Right hindlimb (tissue), 1 donor: ENCODE measurements around the gene CARD11.
A peak's percentile ranks its signal among the peaks of the same experiment; 100 is the strongest.

Experiments
- DNase-seq: peaks from one replicate; pipeline ENCODE4 v3.0.0-alpha.2; 2018

The CARD11 gene

GRCh38 chr7:2864204-2864985 lies 179.3 kb downstream of the CARD11 start:
- DNase-seq: no peak

GRCh38 chr7:2863461-2864066 lies 180.1 kb downstream of the CARD11 start:
- DNase-seq: peak; percentile 79

GRCh38 chr7:2862831-2863361 lies 180.8 kb downstream of the CARD11 start:
- no peak for DNase-seq

GRCh38 chr7:2861509-2861908 lies 182.2 kb downstream of the CARD11 start:
- DNase-seq: no peak

- DNase-seq: no peak
Observed at GRCh38 chr7:2860627-2861133, 183.0 kb downstream of the CARD11 start.

GRCh38 chr7:2859952-2860351 lies 183.7 kb downstream of the CARD11 start:
- DNase-seq: no peak

GRCh38 chr7:2858621-2859020 lies 185.0 kb downstream of the CARD11 start:
- DNase-seq: no peak

GRCh38 chr7:2856388-2857169 lies 187.1 kb downstream of the CARD11 start:
- no peak for DNase-seq
